Measurements from ENCODE around the gene NPEPL1.

Gene NPEPL1

DNA sequence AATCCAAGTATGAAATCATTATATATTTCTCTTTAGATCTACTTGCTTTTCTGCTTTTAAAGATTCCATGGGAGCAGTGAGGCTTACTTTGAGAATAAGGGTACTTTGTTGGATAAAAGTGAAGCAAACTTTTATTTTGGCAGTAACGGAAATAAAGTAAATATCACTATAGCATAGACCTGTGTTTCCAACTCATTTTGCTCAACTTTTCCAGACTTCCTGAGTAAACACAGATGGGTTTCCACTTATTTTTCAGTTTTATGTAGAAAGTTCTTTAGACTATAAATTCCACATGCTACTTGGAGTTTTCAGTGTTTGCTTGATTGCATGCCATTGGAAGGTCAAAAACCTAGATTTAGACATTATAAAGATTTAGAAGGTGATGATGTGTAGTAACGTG is 35.3 kb upstream of the NPEPL1 start:
- Histone ChIP-seq H2BK12ac (ENCODE audit: low read length) (no peak overlapping the region), H3K14ac (ENCODE audit: low read length) (no peak overlapping the region), H3K4ac (ENCODE audit: low read length) (no peak overlapping the region), H3K4me3 (ENCODE audit: low read length in 2 of 2) (no peak overlapping the region), H3K23ac (ENCODE audit: low read depth, low read length, poor library complexity) (no peak overlapping the region), H2BK120ac (ENCODE audit: low read depth, low read length) (no peak overlapping the region), H2AK5ac (ENCODE audit: low read depth, low read length) (no peak overlapping the region), H3K27me3 (ENCODE audit: control insufficient read depth in 3 of 3, insufficient read depth in 3 of 3, low read depth in 1 of 3, low read length in 3 of 3) (no peaks in the 10 kb centered on the region), H2BK15ac (ENCODE audit: low read length) (no peak overlapping the region), H3K79me1 (ENCODE audit: low read depth, low read length) (peaks cover 2% of the 10 kb centered on the region), H3K27ac (replicated peaks; ENCODE audit: low read length) (no peak overlapping the region), H3K36me3 (replicated peaks in 1 of 2; ENCODE audit: control insufficient read depth in 2 of 2, insufficient read depth in 2 of 2, low read length in 2 of 2) (peaks cover 4 to 34% of the 10 kb centered on the region in 2 donors), H3K9ac (ENCODE audit: low read depth, low read length, poor library complexity) (no peak overlapping the region), H4K91ac (ENCODE audit: low read depth, low read length, poor library complexity) (no peak overlapping the region), H3K4me2 (ENCODE audit: insufficient read depth, low read length, poor library complexity, severe bottlenecking) (no peak overlapping the region), H3K4me1 (ENCODE audit: control insufficient read depth in 2 of 2, insufficient read depth in 1 of 2, low read depth in 1 of 2, low read length in 2 of 2) (peaks cover 4 to 17% of the 10 kb centered on the region in 2 donors), H4K8ac (ENCODE audit: low read depth, low read length) (no peak overlapping the region), H3K18ac (ENCODE audit: low read length) (no peak overlapping the region), H3K9me3 (replicated peaks in 1 of 2; ENCODE audit: control insufficient read depth in 2 of 2, insufficient read depth in 1 of 2, low read depth in 1 of 2, low read length in 2 of 2) (no peaks in the 10 kb centered on the region), H2BK5ac (ENCODE audit: low read length) (no peak overlapping the region), H2AFZ (ENCODE audit: low read length) (no peak overlapping the region)
- no CpG with 5 or more reads among the region's 2 CpGs for WGBS, 2 donors (ENCODE audit: extremely low coverage in 2 of 2, insufficient read length in 2 of 2, insufficient replicate concordance in 1 of 2)
- DNase-seq (ENCODE audit: low spot score) = no peak

DNA sequence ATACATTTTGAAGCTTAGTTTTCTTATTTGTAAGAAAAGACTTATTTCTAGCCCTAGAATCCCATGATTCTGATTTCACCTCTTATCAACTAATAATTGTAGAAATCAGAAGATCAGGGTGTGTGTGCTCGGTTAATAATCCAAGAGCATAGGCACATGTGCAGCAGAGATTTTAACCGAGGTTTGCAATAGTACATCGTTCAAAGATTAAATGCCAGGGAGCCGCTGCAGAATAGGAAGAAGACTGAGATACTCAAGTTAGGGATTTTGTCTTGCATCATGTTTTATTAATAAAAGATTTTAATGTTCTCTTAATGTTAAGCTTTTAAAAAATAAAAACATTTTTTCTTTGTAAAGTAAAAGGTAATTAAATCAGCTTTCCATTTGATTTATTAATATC is 34.6 kb upstream of the NPEPL1 start:
- H3K4me1 ChIP-seq (ENCODE audit: control insufficient read depth in 2 of 2, insufficient read depth in 1 of 2, low read depth in 1 of 2, low read length in 2 of 2) = peaks cover 4 to 15% of the 10 kb centered on the region in 2 donors
- H2BK5ac ChIP-seq (ENCODE audit: low read length) = no peak overlapping the region
- DNase-seq (ENCODE audit: low spot score) = no peak
- no peak overlapping the region for H3K9ac ChIP-seq (ENCODE audit: low read depth, low read length, poor library complexity)
- H2BK12ac ChIP-seq (ENCODE audit: low read length) = no peak overlapping the region
- no peak overlapping the region for H3K4ac ChIP-seq (ENCODE audit: low read length)
- no peaks in the 10 kb centered on the region for H3K9me3 ChIP-seq (replicated peaks in 1 of 2; ENCODE audit: control insufficient read depth in 2 of 2, insufficient read depth in 1 of 2, low read depth in 1 of 2, low read length in 2 of 2)
- no peak overlapping the region for H4K8ac ChIP-seq (ENCODE audit: low read depth, low read length)
- H3K4me3 ChIP-seq (ENCODE audit: low read length in 2 of 2) = no peak overlapping the region
- H3K79me1 ChIP-seq (ENCODE audit: low read depth, low read length) = peaks cover 2% of the 10 kb centered on the region
- no peak overlapping the region for H2BK120ac ChIP-seq (ENCODE audit: low read depth, low read length)
- H3K4me2 ChIP-seq (ENCODE audit: insufficient read depth, low read length, poor library complexity, severe bottlenecking) = no peak overlapping the region
- no peak overlapping the region for H2AK5ac ChIP-seq (ENCODE audit: low read depth, low read length)
- peaks cover 4 to 38% of the 10 kb centered on the region in 2 donors for H3K36me3 ChIP-seq (replicated peaks in 1 of 2; ENCODE audit: control insufficient read depth in 2 of 2, insufficient read depth in 2 of 2, low read length in 2 of 2)
- no peak overlapping the region for H3K27ac ChIP-seq (replicated peaks; ENCODE audit: low read length)
- H3K18ac ChIP-seq (ENCODE audit: low read length) = no peak overlapping the region
- H3K23ac ChIP-seq (ENCODE audit: low read depth, low read length, poor library complexity) = no peak overlapping the region
- no peak overlapping the region for H4K91ac ChIP-seq (ENCODE audit: low read depth, low read length, poor library complexity)
- no peak overlapping the region for H2AFZ ChIP-seq (ENCODE audit: low read length)
- WGBS, 2 donors (ENCODE audit: extremely low coverage in 2 of 2, insufficient read length in 2 of 2, insufficient replicate concordance in 1 of 2) = no CpG with 5 or more reads among the region's 4 CpGs
- H2BK15ac ChIP-seq (ENCODE audit: low read length) = no peak overlapping the region
- H3K14ac ChIP-seq (ENCODE audit: low read length) = no peak overlapping the region
- H3K27me3 ChIP-seq (ENCODE audit: control insufficient read depth in 3 of 3, insufficient read depth in 3 of 3, low read depth in 1 of 3, low read length in 3 of 3) = no peaks in the 10 kb centered on the region

- Histone ChIP-seq H3K4me1 (ENCODE audit: control insufficient read depth in 2 of 2, insufficient read depth in 1 of 2, low read depth in 1 of 2, low read length in 2 of 2) (peaks cover 4 to 10% of the 10 kb centered on the region in 2 donors), H3K18ac (ENCODE audit: low read length) (no peak overlapping the region), H2AFZ (ENCODE audit: low read length) (no peak overlapping the region), H3K27ac (replicated peaks; ENCODE audit: low read length) (no peak overlapping the region), H3K27me3 (ENCODE audit: control insufficient read depth in 3 of 3, insufficient read depth in 3 of 3, low read depth in 1 of 3, low read length in 3 of 3) (no peaks in the 10 kb centered on the region), H2BK120ac (ENCODE audit: low read depth, low read length) (no peak overlapping the region), H3K36me3 (replicated peaks in 1 of 2; ENCODE audit: control insufficient read depth in 2 of 2, insufficient read depth in 2 of 2, low read length in 2 of 2) (peaks cover 4 to 43% of the 10 kb centered on the region in 2 donors), H3K4ac (ENCODE audit: low read length) (no peak overlapping the region), H3K79me1 (ENCODE audit: low read depth, low read length) (peaks cover 2% of the 10 kb centered on the region), H2AK5ac (ENCODE audit: low read depth, low read length) (no peak overlapping the region), H3K4me3 (ENCODE audit: low read length in 2 of 2) (no peak overlapping the region), H4K8ac (ENCODE audit: low read depth, low read length) (no peak overlapping the region), H2BK15ac (ENCODE audit: low read length) (no peak overlapping the region), H3K4me2 (ENCODE audit: insufficient read depth, low read length, poor library complexity, severe bottlenecking) (no peak overlapping the region), H3K23ac (ENCODE audit: low read depth, low read length, poor library complexity) (no peak overlapping the region), H2BK12ac (ENCODE audit: low read length) (no peak overlapping the region), H2BK5ac (ENCODE audit: low read length) (no peak overlapping the region), H3K9ac (ENCODE audit: low read depth, low read length, poor library complexity) (no peak overlapping the region), H3K9me3 (replicated peaks in 1 of 2; ENCODE audit: control insufficient read depth in 2 of 2, insufficient read depth in 1 of 2, low read depth in 1 of 2, low read length in 2 of 2) (no peaks in the 10 kb centered on the region), H3K14ac (ENCODE audit: low read length) (no peak overlapping the region), H4K91ac (ENCODE audit: low read depth, low read length, poor library complexity) (no peak overlapping the region)
- no peak for DNase-seq (ENCODE audit: low spot score)
- no CpG with 5 or more reads among the region's 4 CpGs for WGBS, 2 donors (ENCODE audit: extremely low coverage in 2 of 2, insufficient read length in 2 of 2, insufficient replicate concordance in 1 of 2)
Observed at GRCh38 chr20:58658760-58659159, 33.8 kb upstream of the NPEPL1 start.

GRCh38 chr20:58659841-58660240 is 32.8 kb upstream of the NPEPL1 start:
- H3K4me1 ChIP-seq (ENCODE audit: control insufficient read depth in 2 of 2, insufficient read depth in 1 of 2, low read depth in 1 of 2, low read length in 2 of 2) = peaks cover 4 to 8% of the 10 kb centered on the region in 2 donors
- no peak overlapping the region for H4K8ac ChIP-seq (ENCODE audit: low read depth, low read length)
- no peaks in the 10 kb centered on the region for H3K9me3 ChIP-seq (replicated peaks in 1 of 2; ENCODE audit: control insufficient read depth in 2 of 2, insufficient read depth in 1 of 2, low read depth in 1 of 2, low read length in 2 of 2)
- no peak overlapping the region for H3K9ac ChIP-seq (ENCODE audit: low read depth, low read length, poor library complexity)
- no peak overlapping the region for H3K4ac ChIP-seq (ENCODE audit: low read length)
- no peaks in the 10 kb centered on the region for H3K27me3 ChIP-seq (ENCODE audit: control insufficient read depth in 3 of 3, insufficient read depth in 3 of 3, low read depth in 1 of 3, low read length in 3 of 3)
- no peak overlapping the region for H3K4me2 ChIP-seq (ENCODE audit: insufficient read depth, low read length, poor library complexity, severe bottlenecking)
- H2AK5ac ChIP-seq (ENCODE audit: low read depth, low read length) = no peak overlapping the region
- no peak overlapping the region for H3K18ac ChIP-seq (ENCODE audit: low read length)
- H2BK120ac ChIP-seq (ENCODE audit: low read depth, low read length) = no peak overlapping the region
- H3K23ac ChIP-seq (ENCODE audit: low read depth, low read length, poor library complexity) = no peak overlapping the region
- H3K27ac ChIP-seq (replicated peaks; ENCODE audit: low read length) = no peak overlapping the region
- peaks cover 4 to 53% of the 10 kb centered on the region in 2 donors for H3K36me3 ChIP-seq (replicated peaks in 1 of 2; ENCODE audit: control insufficient read depth in 2 of 2, insufficient read depth in 2 of 2, low read length in 2 of 2)
- DNase-seq (ENCODE audit: low spot score) = no peak
- WGBS, 2 donors (ENCODE audit: extremely low coverage in 2 of 2, insufficient read length in 2 of 2, insufficient replicate concordance in 1 of 2) = no CpG with 5 or more reads among the region's 3 CpGs
- H2BK15ac ChIP-seq (ENCODE audit: low read length) = no peak overlapping the region
- peaks cover 2% of the 10 kb centered on the region for H3K79me1 ChIP-seq (ENCODE audit: low read depth, low read length)
- no peak overlapping the region for H2BK12ac ChIP-seq (ENCODE audit: low read length)
- no peak overlapping the region for H4K91ac ChIP-seq (ENCODE audit: low read depth, low read length, poor library complexity)
- no peak overlapping the region for H3K14ac ChIP-seq (ENCODE audit: low read length)
- no peak overlapping the region for H2BK5ac ChIP-seq (ENCODE audit: low read length)
- no peak overlapping the region for H2AFZ ChIP-seq (ENCODE audit: low read length)
- no peak overlapping the region for H3K4me3 ChIP-seq (ENCODE audit: low read length in 2 of 2)

Data from neuronal stem cell (in vitro differentiated cells).